Stimulated activated naive B cell treated with anti-CD40 and anti-IgM and Interleukin-4, amounts not matched to agents 10 μg/mL and 1 μg/mL and 100 μg/mL, for 72 hours (primary cell): ENCODE measurements around the gene COL5A1.

Source experiments
- ATAC-seq, 2 donors: fragments of 150-1000 bp; cut with Tn5 transposase; replicated peaks; 2 replicates each; pipeline ENCODE4 v1.10.0; 2021; ENCODE audit warnings: moderate library complexity in 1 of 2
- DNase-seq: peaks from one replicate; pipeline ENCODE4 v3.0.0; 2021
- H3K27ac Mint-ChIP-seq: one replicate; pipeline ENCODE4 v1.8.0; 2022; ENCODE audit warnings: mild to moderate bottlenecking, mixed read lengths
- H3K27me3 Mint-ChIP-seq, 2 donors: one replicate each; pipeline ENCODE4 v1.8.0; 2022; ENCODE audit warnings: mixed read lengths in 2 of 2
- H3K36me3 Mint-ChIP-seq, 2 donors: one replicate each; pipeline ENCODE4 v1.8.0; 2022; ENCODE audit warnings: mixed read lengths in 2 of 2, mild to moderate bottlenecking in 1 of 2
- H3K4me1 Mint-ChIP-seq, 2 donors: one replicate each; pipeline ENCODE4 v1.8.0; 2022; ENCODE audit warnings: mixed read lengths in 2 of 2, mild to moderate bottlenecking in 1 of 2
- H3K4me3 Mint-ChIP-seq, 2 donors: one replicate each; pipeline ENCODE4 v1.8.0; 2022; ENCODE audit warnings: mild to moderate bottlenecking in 2 of 2, mixed read lengths in 2 of 2, moderate library complexity in 1 of 2
- H3K9me3 Mint-ChIP-seq, 2 donors: one replicate each; pipeline ENCODE4 v1.8.0; 2022; ENCODE audit warnings: mixed read lengths in 2 of 2, mild to moderate bottlenecking in 1 of 2

The COL5A1 gene

DNA sequence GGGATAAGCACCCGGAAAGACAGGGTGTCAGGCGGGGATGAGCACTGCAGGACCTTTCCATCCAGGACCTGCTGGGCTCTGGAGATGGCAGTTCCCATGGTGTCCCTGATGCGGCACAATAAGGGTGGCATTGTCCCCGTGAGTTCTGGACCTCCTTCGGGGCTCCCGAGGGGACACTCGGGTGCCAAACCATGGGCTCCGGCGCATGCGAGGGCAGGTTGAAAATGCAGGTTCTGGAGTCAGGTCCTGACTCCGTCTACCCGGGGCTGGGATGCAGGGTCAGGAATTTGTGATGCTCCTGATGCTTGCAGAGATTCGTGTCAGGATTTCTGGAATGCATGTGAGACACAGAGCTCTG is 239.7 kb downstream of the COL5A1 start:
- Mint-ChIP-seq H3K9me3 (no peaks in the 10 kb centered on the region), H3K4me1 (no peaks in the 10 kb centered on the region), H3K27me3 (peaks cover 38 to 73% of the 10 kb centered on the region in 2 donors), H3K27ac (no peak overlapping the region), H3K4me3 (no peak overlapping the region), H3K36me3 (no peaks in the 10 kb centered on the region)
- ATAC-seq: no peak
- DNase-seq: no peak

DNA sequence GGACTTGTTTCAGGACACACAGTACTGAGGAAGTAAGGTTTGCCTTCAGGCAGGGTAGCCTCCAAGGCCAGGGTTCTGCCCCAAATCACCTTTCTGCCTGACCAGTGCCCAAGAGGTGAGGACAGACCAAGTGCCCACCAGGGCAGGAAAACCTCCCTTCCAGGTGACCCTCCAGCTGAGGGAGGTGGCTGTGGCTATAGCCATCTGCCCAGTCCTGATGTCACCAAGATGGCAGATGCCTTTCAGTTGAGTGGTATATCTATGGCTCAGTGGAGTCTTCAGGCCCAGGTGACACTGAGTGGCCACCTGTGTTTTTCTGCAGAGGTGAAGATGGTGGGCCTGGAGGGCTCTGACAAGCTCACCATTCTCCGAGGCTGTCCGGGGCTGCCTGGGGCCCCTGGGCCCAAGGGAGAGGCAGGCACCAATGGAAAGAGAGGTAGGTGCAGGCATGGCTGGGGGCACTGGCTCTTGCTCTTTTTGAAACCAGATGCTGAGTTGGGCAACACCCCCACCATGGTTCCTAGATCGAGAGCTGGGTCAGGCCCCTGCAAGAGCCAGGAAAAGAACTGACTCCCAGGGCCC is 240.7 kb downstream of the COL5A1 start:
- no peak overlapping the region for H3K27ac Mint-ChIP-seq
- H3K4me1 Mint-ChIP-seq: peaks cover 0 to 4% of the 10 kb centered on the region in 2 donors
- H3K4me3 Mint-ChIP-seq: no peak overlapping the region
- H3K27me3 Mint-ChIP-seq: peaks cover 48 to 77% of the 10 kb centered on the region in 2 donors
- H3K9me3 Mint-ChIP-seq: no peaks in the 10 kb centered on the region
- no peak for DNase-seq
- ATAC-seq: no peak
- H3K36me3 Mint-ChIP-seq: no peaks in the 10 kb centered on the region

DNA sequence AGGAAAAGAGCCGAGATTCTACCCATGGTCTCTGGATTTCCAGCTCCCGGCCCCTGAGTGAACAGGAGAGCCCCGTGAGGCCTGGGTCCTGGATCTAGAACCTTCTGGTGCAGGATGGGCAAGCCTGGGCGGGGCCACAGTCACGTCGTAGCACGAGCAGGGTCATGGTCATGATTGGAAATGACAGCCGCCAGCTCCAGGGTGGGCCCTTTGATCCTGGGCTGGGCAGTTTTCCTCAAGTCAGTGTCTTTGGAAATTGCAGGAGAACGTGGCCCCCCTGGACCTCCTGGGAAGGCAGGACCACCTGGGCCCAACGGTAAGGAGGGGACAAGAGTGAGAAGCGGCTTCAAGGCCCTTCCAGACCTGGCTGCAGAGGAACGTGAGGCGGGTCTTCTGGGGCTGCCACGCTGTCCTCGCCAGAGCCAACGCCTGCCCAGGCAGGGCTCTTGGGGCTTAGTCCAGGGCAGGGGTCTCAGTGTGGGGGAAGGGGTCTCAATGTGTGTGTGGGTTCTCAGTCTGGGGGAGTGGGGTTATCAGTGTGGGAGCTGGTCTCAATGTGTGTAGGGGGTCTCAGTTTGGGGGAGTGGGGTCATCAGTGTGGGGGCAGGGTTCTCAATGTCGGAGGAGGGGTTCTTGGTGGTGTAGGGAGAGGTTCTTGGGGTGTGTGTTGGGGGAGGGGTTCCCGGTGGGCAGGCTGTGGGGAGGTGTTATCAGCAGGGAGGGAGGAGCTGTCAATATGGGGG is 241.6 kb downstream of the COL5A1 start:
- peaks cover 51 to 80% of the 10 kb centered on the region in 2 donors for H3K27me3 Mint-ChIP-seq
- no peak for ATAC-seq
- H3K4me3 Mint-ChIP-seq: no peak overlapping the region
- no peak for DNase-seq
- peaks cover 0 to 12% of the 10 kb centered on the region in 2 donors for H3K4me1 Mint-ChIP-seq
- H3K27ac Mint-ChIP-seq: no peak overlapping the region
- H3K9me3 Mint-ChIP-seq: no peaks in the 10 kb centered on the region
- H3K36me3 Mint-ChIP-seq: no peaks in the 10 kb centered on the region

DNA sequence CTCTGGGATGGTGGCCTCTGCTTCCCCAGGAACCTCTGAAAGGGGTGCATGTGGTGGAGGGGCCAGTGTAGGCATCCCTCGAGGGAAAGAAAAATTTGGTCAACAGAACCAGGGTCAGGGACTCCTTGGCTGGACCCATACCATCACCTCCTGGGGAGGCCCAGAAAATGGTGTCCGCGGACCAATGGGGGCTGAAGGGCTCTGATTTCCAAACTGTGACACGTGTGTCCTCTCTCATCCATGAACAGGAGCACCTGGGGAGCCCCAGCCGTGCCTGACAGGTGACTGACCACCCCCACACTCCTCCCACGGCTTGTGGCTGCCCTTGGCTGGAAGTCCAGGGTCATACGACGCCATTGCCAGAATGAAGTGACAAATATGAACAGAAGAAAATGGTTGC is 242.9 kb downstream of the COL5A1 start:
- Mint-ChIP-seq H3K4me3 (no peak overlapping the region), H3K27me3 (peaks cover 53 to 85% of the 10 kb centered on the region in 2 donors), H3K9me3 (no peaks in the 10 kb centered on the region), H3K27ac (no peak overlapping the region), H3K4me1 (peaks cover 3 to 13% of the 10 kb centered on the region in 2 donors), H3K36me3 (no peaks in the 10 kb centered on the region)
- no peak for ATAC-seq
- no peak for DNase-seq

DNA sequence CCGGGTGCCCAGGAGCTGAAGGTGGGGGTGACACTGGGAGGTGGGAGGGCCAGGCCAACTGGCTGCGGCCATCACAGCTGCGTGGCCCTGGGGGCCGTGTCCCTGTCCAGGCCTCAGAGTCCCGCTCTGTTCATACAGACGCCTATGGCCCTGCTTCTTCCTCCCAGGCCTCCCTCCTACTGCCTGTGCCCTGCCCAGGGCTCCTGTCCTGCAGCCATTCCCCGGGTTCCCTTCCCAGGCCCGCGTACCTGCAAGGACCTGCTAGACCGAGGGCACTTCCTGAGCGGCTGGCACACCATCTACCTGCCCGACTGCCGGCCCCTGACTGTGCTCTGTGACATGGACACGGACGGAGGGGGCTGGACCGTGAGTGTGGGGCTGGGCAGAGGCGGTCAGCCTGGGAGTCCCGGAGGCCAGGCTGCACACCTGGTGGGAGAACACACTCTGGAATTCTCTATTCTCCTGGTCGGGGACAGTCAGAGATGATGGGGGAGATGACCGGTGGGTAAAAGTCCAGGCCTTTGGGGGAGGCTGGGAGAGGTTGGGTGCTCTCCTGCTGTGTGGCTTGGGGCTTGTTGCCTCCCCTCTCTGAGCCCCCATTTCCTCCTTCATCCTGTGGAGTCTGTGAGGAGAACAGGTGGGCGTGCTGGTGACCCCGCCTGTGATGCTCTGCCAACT is 243.5 kb downstream of the COL5A1 start:
- H3K4me1 Mint-ChIP-seq: peaks cover 5 to 20% of the 10 kb centered on the region in 2 donors
- no peaks in the 10 kb centered on the region for H3K36me3 Mint-ChIP-seq
- DNase-seq (no peak), ATAC-seq (no peak)
- peaks cover 50 to 80% of the 10 kb centered on the region in 2 donors for H3K27me3 Mint-ChIP-seq
- no peak overlapping the region for H3K4me3 Mint-ChIP-seq
- H3K9me3 Mint-ChIP-seq: no peaks in the 10 kb centered on the region
- H3K27ac Mint-ChIP-seq: no peak overlapping the region

DNA sequence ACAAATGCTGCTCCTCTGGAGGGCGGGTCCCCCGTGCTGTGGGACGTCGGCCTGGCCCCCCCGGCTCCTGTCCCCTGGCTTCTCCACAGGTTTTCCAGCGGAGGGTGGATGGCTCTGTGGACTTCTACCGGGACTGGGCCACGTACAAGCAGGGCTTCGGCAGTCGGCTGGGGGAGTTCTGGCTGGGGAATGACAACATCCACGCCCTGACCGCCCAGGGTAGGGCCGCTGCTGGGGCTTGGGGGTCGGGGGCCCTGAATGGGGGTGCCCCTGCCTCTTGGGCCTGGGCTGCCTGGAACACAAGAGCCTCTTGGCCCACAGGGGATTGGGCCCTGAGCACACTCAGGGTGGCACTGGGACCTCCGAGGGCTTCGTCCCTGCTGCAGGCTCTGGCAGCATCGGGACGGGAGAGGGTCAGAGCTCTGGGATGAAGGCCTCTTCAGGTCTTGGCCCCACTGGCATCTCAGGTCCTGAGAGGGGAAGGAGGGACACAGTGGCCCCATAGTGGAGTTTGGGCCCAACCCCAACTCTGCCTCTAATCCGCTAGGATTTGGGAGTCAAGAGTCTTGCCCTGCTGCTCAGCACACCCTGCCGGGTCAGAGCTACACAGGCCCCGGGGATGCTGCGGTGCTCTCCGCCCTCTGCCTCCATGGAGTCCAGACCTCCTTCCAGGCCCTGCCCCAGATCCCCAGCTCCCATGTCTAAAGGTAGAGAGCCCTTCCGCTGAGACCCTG is 244.2 kb downstream of the COL5A1 start:
- Mint-ChIP-seq H3K27me3 (peaks cover 49 to 77% of the 10 kb centered on the region in 2 donors), H3K36me3 (no peaks in the 10 kb centered on the region), H3K4me1 (peaks cover 5 to 21% of the 10 kb centered on the region in 2 donors), H3K27ac (no peak overlapping the region), H3K4me3 (no peak overlapping the region), H3K9me3 (no peaks in the 10 kb centered on the region)
- no peak for DNase-seq
- ATAC-seq: no peak

DNA sequence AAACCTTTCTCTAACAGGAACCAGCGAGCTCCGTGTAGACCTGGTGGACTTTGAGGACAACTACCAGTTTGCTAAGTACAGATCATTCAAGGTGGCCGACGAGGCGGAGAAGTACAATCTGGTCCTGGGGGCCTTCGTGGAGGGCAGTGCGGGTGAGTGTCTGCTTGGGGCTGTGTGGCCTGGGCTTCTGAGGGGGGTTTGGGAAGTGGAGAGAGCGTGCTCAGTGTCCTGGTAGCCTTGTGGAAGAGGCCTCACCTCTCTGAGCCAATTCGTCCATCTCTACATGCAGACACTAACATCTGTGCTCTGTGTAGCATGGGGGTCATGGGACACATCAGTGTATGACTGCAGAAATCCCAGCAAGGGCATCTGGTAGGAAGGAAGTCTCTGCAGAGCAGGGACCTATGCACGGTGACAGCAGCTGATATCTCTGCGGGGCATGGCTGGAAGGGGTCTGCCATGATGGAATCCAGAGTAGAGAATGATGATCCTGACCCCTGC is 244.9 kb downstream of the COL5A1 start:
- Mint-ChIP-seq H3K27me3 (peaks cover 55 to 77% of the 10 kb centered on the region in 2 donors), H3K4me1 (peaks cover 5 to 21% of the 10 kb centered on the region in 2 donors), H3K9me3 (no peaks in the 10 kb centered on the region), H3K27ac (no peak overlapping the region), H3K36me3 (no peaks in the 10 kb centered on the region), H3K4me3 (no peak overlapping the region)
- DNase-seq (no peak), ATAC-seq (no peak)

DNA sequence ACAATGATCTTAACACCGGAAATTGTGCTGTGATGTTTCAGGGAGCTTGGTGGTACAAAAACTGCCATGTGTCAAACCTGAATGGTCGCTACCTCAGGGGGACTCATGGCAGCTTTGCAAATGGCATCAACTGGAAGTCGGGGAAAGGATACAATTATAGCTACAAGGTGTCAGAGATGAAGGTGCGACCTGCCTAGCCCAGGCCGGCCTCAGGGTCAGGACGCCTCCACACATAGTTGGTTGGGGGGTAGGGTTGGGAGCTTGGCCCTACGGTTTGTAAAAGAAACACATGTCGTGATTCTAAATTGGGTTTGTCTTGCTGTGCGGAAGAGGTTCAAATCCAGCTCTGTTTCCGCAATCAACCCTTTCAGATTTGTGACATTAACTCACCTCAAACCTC is 245.6 kb downstream of the COL5A1 start:
- Mint-ChIP-seq H3K4me3 (no peak overlapping the region), H3K27ac (no peak overlapping the region), H3K27me3 (peaks cover 55 to 78% of the 10 kb centered on the region in 2 donors), H3K9me3 (no peaks in the 10 kb centered on the region), H3K4me1 (peaks cover 5 to 21% of the 10 kb centered on the region in 2 donors), H3K36me3 (no peaks in the 10 kb centered on the region)
- ATAC-seq (no peak), DNase-seq (no peak)

DNA sequence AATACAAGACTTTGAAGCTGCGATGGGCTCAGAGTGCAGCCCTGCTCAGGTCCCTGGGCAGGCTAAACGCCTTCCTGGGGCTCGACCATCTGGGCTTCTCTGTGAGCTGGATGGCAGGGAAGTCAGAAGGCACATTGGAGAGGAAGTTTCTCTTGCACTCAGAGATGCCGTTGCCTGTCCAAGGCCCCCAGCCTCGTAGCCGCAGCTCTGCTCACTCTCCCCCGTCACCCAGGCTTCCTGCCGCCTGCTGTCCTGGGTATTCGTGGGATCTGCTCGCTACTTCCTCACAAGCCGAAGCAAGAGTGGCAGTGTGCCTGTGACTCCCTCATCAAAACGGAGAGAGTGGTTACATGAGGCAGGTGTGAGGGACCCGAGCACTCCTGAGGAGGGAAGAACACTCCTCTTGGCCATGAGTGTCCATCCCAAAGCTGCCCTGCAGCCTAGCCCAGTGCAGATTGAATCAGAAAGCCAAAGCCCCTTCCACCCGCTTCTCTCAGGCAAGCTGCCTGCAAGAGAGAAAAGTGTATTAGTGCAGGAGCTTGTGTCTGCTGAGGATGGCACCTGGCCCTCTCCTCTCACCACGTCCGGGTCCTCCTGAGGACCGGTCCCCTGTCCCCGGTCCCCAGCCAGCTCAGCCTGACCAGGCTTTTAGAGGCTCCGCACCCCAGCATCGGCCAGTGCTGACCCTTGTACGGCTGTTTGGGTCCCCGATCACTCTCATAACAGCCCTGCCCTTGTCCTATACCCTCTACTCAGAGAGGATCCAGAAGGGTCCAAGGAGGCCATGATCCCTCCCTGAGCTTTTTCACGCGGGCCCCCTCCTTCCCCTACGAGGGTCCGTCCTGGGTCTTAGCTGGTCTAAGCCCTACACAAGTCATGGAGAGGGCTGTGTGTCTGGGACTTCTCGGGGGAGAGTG is 246.3 kb downstream of the COL5A1 start:
- no peak overlapping the region for H3K27ac Mint-ChIP-seq
- DNase-seq (no peak), ATAC-seq (peak in 1 of 2 donors; percentile 15)
- peaks cover 5 to 21% of the 10 kb centered on the region in 2 donors for H3K4me1 Mint-ChIP-seq
- H3K9me3 Mint-ChIP-seq: no peaks in the 10 kb centered on the region
- peaks cover 55 to 78% of the 10 kb centered on the region in 2 donors for H3K27me3 Mint-ChIP-seq
- no peak overlapping the region for H3K4me3 Mint-ChIP-seq
- H3K36me3 Mint-ChIP-seq: no peaks in the 10 kb centered on the region

DNA sequence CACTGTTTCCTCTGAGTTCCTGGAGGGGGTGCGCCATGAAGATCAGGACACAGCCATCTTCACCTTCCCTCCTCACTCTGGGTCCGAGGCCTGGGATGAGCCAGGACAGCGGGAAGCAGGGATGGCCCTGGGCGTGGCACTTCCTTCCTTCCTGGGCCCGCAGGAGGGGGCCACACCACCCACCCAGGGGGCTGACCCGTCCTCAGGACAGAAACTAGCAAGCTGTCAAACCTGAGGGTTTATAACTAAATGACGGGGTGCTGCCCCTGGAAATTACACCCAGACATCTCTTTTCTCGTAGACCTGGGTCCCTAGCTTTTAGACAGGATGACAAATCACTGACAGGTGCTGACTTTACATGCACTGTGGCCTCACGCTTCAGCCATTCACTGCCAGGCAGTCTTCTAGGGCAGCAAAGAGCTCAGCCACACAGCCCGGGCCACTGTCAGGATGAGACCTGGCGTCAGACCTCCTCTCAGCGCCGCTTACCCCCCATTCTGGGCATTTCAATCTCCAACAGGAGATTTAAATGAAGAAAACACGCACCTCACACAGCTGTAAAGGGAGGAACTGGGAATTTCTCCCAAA is 247.1 kb downstream of the COL5A1 start:
- no peak for ATAC-seq
- H3K4me3 Mint-ChIP-seq: no peak overlapping the region
- DNase-seq: no peak
- H3K27ac Mint-ChIP-seq: no peak overlapping the region
- H3K9me3 Mint-ChIP-seq: peaks cover 0 to under 1% of the 10 kb centered on the region in 2 donors
- H3K27me3 Mint-ChIP-seq: peaks cover 52 to 72% of the 10 kb centered on the region in 2 donors
- no peaks in the 10 kb centered on the region for H3K36me3 Mint-ChIP-seq
- peaks cover 5 to 21% of the 10 kb centered on the region in 2 donors for H3K4me1 Mint-ChIP-seq

DNA sequence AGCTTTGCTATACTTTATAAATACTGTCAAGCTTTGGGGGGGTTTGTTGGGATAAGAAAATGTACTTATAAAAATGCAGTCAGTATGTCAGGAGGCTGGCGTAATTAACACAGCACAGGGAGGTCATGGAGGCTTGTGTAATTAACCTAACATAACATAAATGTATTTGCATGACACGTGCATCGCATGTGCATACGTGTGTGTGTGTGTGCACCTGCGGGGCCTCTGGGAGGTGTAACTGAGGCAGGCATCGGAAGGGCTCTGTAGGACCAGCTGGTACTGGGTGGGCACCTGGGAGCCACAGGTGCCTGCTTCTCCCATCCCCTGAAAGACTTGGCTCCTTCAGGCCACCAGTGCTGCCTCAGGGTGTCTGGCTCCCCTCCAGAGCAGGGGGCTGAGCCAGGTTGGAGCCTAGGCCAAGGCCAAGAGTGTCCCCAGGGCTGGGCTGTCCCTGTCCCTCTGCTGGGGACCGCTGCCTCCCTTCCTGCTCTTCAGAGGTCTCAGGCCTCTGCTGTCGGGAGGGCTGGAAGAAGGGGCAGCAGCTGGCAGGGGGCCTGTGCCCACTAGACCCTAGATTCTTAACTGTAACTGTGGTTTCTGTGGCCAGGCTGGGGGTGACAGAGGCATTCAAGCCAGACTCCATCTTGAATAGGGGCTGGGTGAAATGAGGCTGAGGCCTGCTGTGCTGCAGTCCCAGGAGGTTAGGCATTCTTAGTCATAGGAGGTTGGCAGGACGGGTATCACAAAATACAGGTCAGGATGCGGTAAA is 248.0 kb downstream of the COL5A1 start:
- Mint-ChIP-seq H3K4me1 (peaks cover 5 to 21% of the 10 kb centered on the region in 2 donors), H3K4me3 (no peak overlapping the region), H3K36me3 (no peaks in the 10 kb centered on the region), H3K27me3 (peaks cover 51 to 63% of the 10 kb centered on the region in 2 donors), H3K9me3 (peaks cover 0 to 2% of the 10 kb centered on the region in 2 donors), H3K27ac (no peak overlapping the region)
- ATAC-seq: peak; percentile 60 to 73
- no peak for DNase-seq

DNA sequence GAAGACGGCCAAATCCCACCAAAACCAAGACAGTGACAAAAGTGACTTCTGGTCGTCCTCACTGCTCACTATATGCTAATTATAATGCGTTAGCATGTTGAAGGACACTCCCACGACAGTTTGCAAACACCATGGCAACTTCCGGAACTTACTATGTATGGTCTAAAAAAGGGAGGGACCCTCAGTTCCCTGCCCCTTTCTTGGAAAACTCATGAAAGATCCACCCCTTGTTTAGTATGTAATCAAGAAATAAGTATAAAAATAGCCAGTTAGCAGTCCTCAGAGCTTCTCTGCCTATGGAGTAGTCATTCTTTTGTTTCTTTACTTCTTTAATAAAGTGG is 248.5 kb downstream of the COL5A1 start:
- DNase-seq: no peak
- no peak overlapping the region for H3K4me3 Mint-ChIP-seq
- ATAC-seq: no peak
- peaks cover 0 to 3% of the 10 kb centered on the region in 2 donors for H3K36me3 Mint-ChIP-seq
- no peak overlapping the region for H3K27ac Mint-ChIP-seq
- peaks cover 2% of the 10 kb centered on the region in 2 donors for H3K9me3 Mint-ChIP-seq
- H3K27me3 Mint-ChIP-seq: peaks cover 56 to 62% of the 10 kb centered on the region in 2 donors
- peaks cover 5 to 21% of the 10 kb centered on the region in 2 donors for H3K4me1 Mint-ChIP-seq
